ENCODE data around the gene POTEG. TPM values are rescaled to one million over a fixed set of nuclear protein-coding genes. Genes with fewer than 3 reads are reported as not detected.
"Not testable (repeated sequence)": the region's sequence is repeated elsewhere in the genome, so short reads cannot be mapped to it uniquely, and the experiment has no call there.

The POTEG gene
- total RNA-seq = not detected

GRCh38 chr14:19434241-19434640, at the start of gene POTEG:
Gene POTEG (minus strand): TSS chr14:19434341. CDS start chr14:19434289, 52 bp downstream.
- not testable (repeated sequence) for DNase-seq

GRCh38 chr14:19482093-19482492, 48.0 kb upstream of the POTEG start:
- not testable (repeated sequence) for DNase-seq

- DNase-seq = not testable (repeated sequence)
These were observed 47.3 kb upstream of the POTEG start for GRCh38 chr14:19481421-19481820.

GRCh38 chr14:19480491-19480890, 46.4 kb upstream of the POTEG start:
- DNase-seq = not testable (repeated sequence)

- not testable (repeated sequence) for DNase-seq
These were observed 11.6 kb upstream of the POTEG start for GRCh38 chr14:19445761-19446160.

GRCh38 chr14:19439826-19440225, 5.7 kb upstream of the POTEG start:
- DNase-seq = not testable (repeated sequence)

GRCh38 chr14:19439219-19439618, 5.1 kb upstream of the POTEG start:
- DNase-seq = not testable (repeated sequence)

GRCh38 chr14:19437126-19437443, 2.9 kb upstream of the POTEG start:
- not testable (repeated sequence) for DNase-seq

- DNase-seq = not testable (repeated sequence)
These were observed 2.4 kb upstream of the POTEG start for GRCh38 chr14:19436311-19437125.

GRCh38 chr14:19435852-19436251, 1.7 kb upstream of the POTEG start:
- not testable (repeated sequence) for DNase-seq

GRCh38 chr14:19434891-19435290, 750 bp upstream of the POTEG start:
- not testable (repeated sequence) for DNase-seq

- not testable (repeated sequence) for DNase-seq
These were observed 376 bp downstream of the POTEG start for GRCh38 chr14:19433765-19434164.

- not testable (repeated sequence) for DNase-seq
These were observed 25.6 kb downstream of the POTEG start for GRCh38 chr14:19408519-19408918.

GRCh38 chr14:19402097-19402496, 32.0 kb downstream of the POTEG start:
- DNase-seq = not testable (repeated sequence)

- DNase-seq = not testable (repeated sequence)
These were observed 39.4 kb downstream of the POTEG start for GRCh38 chr14:19394727-19395126.

- DNase-seq = not testable (repeated sequence)
These were observed 43.9 kb downstream of the POTEG start for GRCh38 chr14:19390230-19390629.

- DNase-seq = not testable (repeated sequence)
These were observed 45.4 kb downstream of the POTEG start for GRCh38 chr14:19388741-19389140.

GRCh38 chr14:19386996-19387395, 47.1 kb downstream of the POTEG start:
- not testable (repeated sequence) for DNase-seq

GRCh38 chr14:19386309-19386708, 47.8 kb downstream of the POTEG start:
- DNase-seq = not testable (repeated sequence)

GRCh38 chr14:19384088-19384781, 49.9 kb downstream of the POTEG start:
- not testable (repeated sequence) for DNase-seq

- DNase-seq = not testable (repeated sequence)
These were observed 51.0 kb downstream of the POTEG start for GRCh38 chr14:19383008-19383584.

GRCh38 chr14:19380137-19380536, 54.0 kb downstream of the POTEG start:
- not testable (repeated sequence) for DNase-seq

- not testable (repeated sequence) for DNase-seq
These were observed 59.7 kb downstream of the POTEG start for GRCh38 chr14:19374451-19374903.
